Measurements from ENCODE around the gene SLC38A2.

SLC38A2 gene

DNA sequence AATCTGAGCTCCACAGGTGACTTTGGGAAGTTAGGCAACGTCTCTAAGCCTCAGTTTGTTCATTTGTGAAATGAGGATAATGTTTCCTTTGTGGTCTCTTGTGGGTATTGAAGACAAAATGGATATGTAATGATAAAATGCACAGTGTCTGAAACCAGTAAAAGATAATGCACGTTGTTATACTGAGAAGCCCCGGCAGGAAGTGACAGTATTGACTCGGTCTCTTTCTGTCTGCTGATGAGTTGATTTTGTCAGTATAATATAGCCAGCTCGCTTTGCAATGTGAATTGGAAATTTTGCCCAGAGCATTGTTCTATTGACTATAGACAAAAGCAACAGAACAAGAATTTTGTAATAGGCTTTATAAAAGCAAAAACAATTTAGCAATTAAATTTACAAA, 54.5 kb downstream of the SLC38A2 start:
- Histone ChIP-seq H3K4me3 (ENCODE audit: low read depth in 1 of 2, low read length in 2 of 2) (no peak overlapping the region), H3K9me3 (ENCODE audit: insufficient read depth, low read length, severe bottlenecking) (peaks cover 2% of the 10 kb centered on the region), H3K79me2 (ENCODE audit: insufficient read depth, low read length) (no peaks in the 10 kb centered on the region), H3K27ac (ENCODE audit: low read length) (no peak overlapping the region), H3K4me1 (ENCODE audit: insufficient read depth, low read length) (no peaks in the 10 kb centered on the region), H3K4me2 (ENCODE audit: insufficient read depth, low read length) (no peak overlapping the region), H4K20me1 (ENCODE audit: insufficient read depth, low read length) (no peaks in the 10 kb centered on the region), H3K9ac (ENCODE audit: low read depth, low read length) (no peak overlapping the region), H3K36me3 (ENCODE audit: insufficient read depth, low read length) (no peaks in the 10 kb centered on the region), H3K27me3 (ENCODE audit: insufficient read depth, low read length, poor library complexity) (no peaks in the 10 kb centered on the region), H2AFZ (ENCODE audit: low read depth, low read length) (no peak overlapping the region)
- DNase-seq (no peak), ATAC-seq (ENCODE audit: insufficient read depth, low read depth) (no peak)
- no peak for TF ChIP-seq EZH2 (IDR thresholded peaks at IDR 0.05; ENCODE audit: borderline replicate concordance, low read depth, low read length, severe bottlenecking)
- TF ChIP-seq, protein P1, sequence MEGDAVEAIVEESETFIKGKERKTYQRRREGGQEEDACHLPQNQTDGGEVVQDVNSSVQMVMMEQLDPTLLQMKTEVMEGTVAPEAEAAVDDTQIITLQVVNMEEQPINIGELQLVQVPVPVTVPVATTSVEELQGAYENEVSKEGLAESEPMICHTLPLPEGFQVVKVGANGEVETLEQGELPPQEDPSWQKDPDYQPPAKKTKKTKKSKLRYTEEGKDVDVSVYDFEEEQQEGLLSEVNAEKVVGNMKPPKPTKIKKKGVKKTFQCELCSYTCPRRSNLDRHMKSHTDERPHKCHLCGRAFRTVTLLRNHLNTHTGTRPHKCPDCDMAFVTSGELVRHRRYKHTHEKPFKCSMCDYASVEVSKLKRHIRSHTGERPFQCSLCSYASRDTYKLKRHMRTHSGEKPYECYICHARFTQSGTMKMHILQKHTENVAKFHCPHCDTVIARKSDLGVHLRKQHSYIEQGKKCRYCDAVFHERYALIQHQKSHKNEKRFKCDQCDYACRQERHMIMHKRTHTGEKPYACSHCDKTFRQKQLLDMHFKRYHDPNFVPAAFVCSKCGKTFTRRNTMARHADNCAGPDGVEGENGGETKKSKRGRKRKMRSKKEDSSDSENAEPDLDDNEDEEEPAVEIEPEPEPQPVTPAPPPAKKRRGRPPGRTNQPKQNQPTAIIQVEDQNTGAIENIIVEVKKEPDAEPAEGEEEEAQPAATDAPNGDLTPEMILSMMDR (IDR thresholded peaks at IDR 0.05; ENCODE audit: borderline replicate concordance, extremely low read depth, low read length, poor library complexity, severe bottlenecking), result no peak
